Subcutaneous abdominal adipose tissue (tissue), 5 donors: ENCODE measurements around the gene CTRL.

Experiments used
- H3K27ac ChIP-seq: one replicate; pipeline ENCODE4 v1.7.0; 2013; ENCODE audit warnings: low read depth, mild to moderate bottlenecking, inconsistent platforms, low read length, moderate library complexity
- H3K27me3 ChIP-seq, 5 donors: one replicate each; pipeline ENCODE4 v1.7.0; 2013; ENCODE audit warnings: low read length in 5 of 5, inconsistent platforms in 1 of 5; ENCODE audit not compliant: control insufficient read depth in 5 of 5, insufficient read depth in 4 of 5
- H3K36me3 ChIP-seq, 5 donors: one replicate each; pipeline ENCODE4 v1.7.0; 2013; ENCODE audit warnings: low read length in 5 of 5; ENCODE audit not compliant: control insufficient read depth in 5 of 5, insufficient read depth in 5 of 5
- H3K4me1 ChIP-seq, 5 donors: one replicate each; pipeline ENCODE4 v1.7.0; 2013; ENCODE audit warnings: low read length in 5 of 5, mild to moderate bottlenecking in 3 of 5, moderate library complexity in 1 of 5; ENCODE audit not compliant: control insufficient read depth in 5 of 5, insufficient read depth in 5 of 5
- H3K4me3 ChIP-seq, 5 donors: one replicate each; pipeline ENCODE4 v1.7.0; 2013; ENCODE audit warnings: low read length in 5 of 5, low read depth in 1 of 5
- H3K9ac ChIP-seq, 5 donors: one replicate each; pipeline ENCODE4 v1.7.0; 2013; ENCODE audit warnings: low read length in 5 of 5, mild to moderate bottlenecking in 4 of 5, moderate library complexity in 3 of 5
- H3K9me3 ChIP-seq, 5 donors: one replicate each; pipeline ENCODE4 v1.7.0; 2013; ENCODE audit warnings: low read length in 5 of 5; ENCODE audit not compliant: control insufficient read depth in 5 of 5
- donor health status: healthy.
- donor health status: healthy.
- donor health status: healthy.
- donor health status: healthy.
- donor health status: healthy.

Gene CTRL

GRCh38 chr16:67950335-67950843, 18.7 kb upstream of the CTRL start:
- H3K27me3 ChIP-seq = no peaks in the 10 kb centered on the region
- no peak overlapping the region for H3K4me3 ChIP-seq
- H3K36me3 ChIP-seq = peaks cover 0 to 97% (median 95%) of the 10 kb centered on the region in 5 donors
- no peaks in the 10 kb centered on the region for H3K9me3 ChIP-seq
- no peak overlapping the region for H3K9ac ChIP-seq
- peaks cover 8 to 21% (median 20%) of the 10 kb centered on the region in 5 donors for H3K4me1 ChIP-seq
- H3K27ac ChIP-seq = no peak overlapping the region

GRCh38 chr16:67949645-67950044, 18.0 kb upstream of the CTRL start:
- Histone ChIP-seq H3K36me3 (peaks cover 0 to 97% (median 95%) of the 10 kb centered on the region in 5 donors), H3K27ac (no peak overlapping the region), H3K9me3 (no peaks in the 10 kb centered on the region), H3K4me1 (peaks cover 10 to 29% (median 28%) of the 10 kb centered on the region in 5 donors), H3K9ac (no peak overlapping the region), H3K27me3 (no peaks in the 10 kb centered on the region), H3K4me3 (no peak overlapping the region)

GRCh38 chr16:67948015-67948414, 16.4 kb upstream of the CTRL start:
- H3K27ac ChIP-seq = no peak overlapping the region
- H3K27me3 ChIP-seq = no peaks in the 10 kb centered on the region
- no peaks in the 10 kb centered on the region for H3K9me3 ChIP-seq
- H3K4me3 ChIP-seq = no peak overlapping the region
- H3K36me3 ChIP-seq = peaks cover 0 to 98% (median 91%) of the 10 kb centered on the region in 5 donors
- H3K4me1 ChIP-seq = peaks cover 12 to 45% (median 43%) of the 10 kb centered on the region in 5 donors
- no peak overlapping the region for H3K9ac ChIP-seq

- no peaks in the 10 kb centered on the region for H3K9me3 ChIP-seq
- no peaks in the 10 kb centered on the region for H3K27me3 ChIP-seq
- H3K4me1 ChIP-seq = peaks cover 12 to 48% (median 44%) of the 10 kb centered on the region in 5 donors
- peaks cover 0 to 100% (median 96%) of the 10 kb centered on the region in 5 donors for H3K36me3 ChIP-seq
- H3K9ac ChIP-seq = no peak overlapping the region
- H3K27ac ChIP-seq = peak overlapping the region; percentile 16
- no peak overlapping the region for H3K4me3 ChIP-seq
Observed at GRCh38 chr16:67946966-67947558, 15.4 kb upstream of the CTRL start.

GRCh38 chr16:67946128-67946569, 14.5 kb upstream of the CTRL start:
- Histone ChIP-seq H3K36me3 (peaks cover 0 to 99% (median 95%) of the 10 kb centered on the region in 5 donors), H3K4me3 (no peak overlapping the region), H3K9ac (no peak overlapping the region), H3K27ac (peak overlapping the region; percentile 16), H3K9me3 (no peaks in the 10 kb centered on the region), H3K27me3 (no peaks in the 10 kb centered on the region), H3K4me1 (peaks cover 7 to 39% (median 38%) of the 10 kb centered on the region in 5 donors)

GRCh38 chr16:67945392-67945933, 13.8 kb upstream of the CTRL start:
- Histone ChIP-seq H3K9me3 (no peaks in the 10 kb centered on the region), H3K27ac (peak overlapping the region; percentile 74), H3K9ac (peak overlapping the region in 1 of 5 donors; percentile 30), H3K4me1 (peaks cover 7 to 38% (median 36%) of the 10 kb centered on the region in 5 donors), H3K27me3 (no peaks in the 10 kb centered on the region), H3K36me3 (peaks cover 0 to 94% (median 90%) of the 10 kb centered on the region in 5 donors), H3K4me3 (no peak overlapping the region)

GRCh38 chr16:67944690-67945391, 13.2 kb upstream of the CTRL start:
- H3K36me3 ChIP-seq = peaks cover 0 to 93% (median 90%) of the 10 kb centered on the region in 5 donors
- no peaks in the 10 kb centered on the region for H3K27me3 ChIP-seq
- H3K4me3 ChIP-seq = no peak overlapping the region
- H3K9me3 ChIP-seq = no peaks in the 10 kb centered on the region
- peaks cover 7 to 38% (median 36%) of the 10 kb centered on the region in 5 donors for H3K4me1 ChIP-seq
- peak overlapping the region in 2 of 5 donors; percentile 25 to 32 for H3K9ac ChIP-seq
- H3K27ac ChIP-seq = peak overlapping the region; percentile 74

- peak within 1 kb of the TSS in 2 of 5 donors; percentile 25 to 32 for H3K9ac ChIP-seq
- peaks cover 7 to 38% (median 36%) of the 10 kb centered on the region in 5 donors for H3K4me1 ChIP-seq
- peaks cover 0 to 89% (median 84%) of the 10 kb centered on the region in 5 donors for H3K36me3 ChIP-seq
- no peaks in the 10 kb centered on the region for H3K27me3 ChIP-seq
- peak within 1 kb of the TSS; percentile 74 for H3K27ac ChIP-seq
- no peak within 1 kb of the TSS for H3K4me3 ChIP-seq
- H3K9me3 ChIP-seq = no peaks in the 10 kb centered on the region
Observed at GRCh38 chr16:67943619-67944504, 12.2 kb upstream of the CTRL start, which contains the start of gene LCAT. LCAT (minus strand) TSS chr16:67944120; CDS start chr16:67944101, 19 bp downstream.

- H3K9me3 ChIP-seq = no peaks in the 10 kb centered on the region
- peaks cover 7 to 38% (median 36%) of the 10 kb centered on the region in 5 donors for H3K4me1 ChIP-seq
- H3K4me3 ChIP-seq = no peak overlapping the region
- peaks cover 0 to 83% (median 78%) of the 10 kb centered on the region in 5 donors for H3K36me3 ChIP-seq
- H3K9ac ChIP-seq = peak overlapping the region in 1 of 5 donors; percentile 1
- H3K27ac ChIP-seq = peak overlapping the region; percentile 74
- H3K27me3 ChIP-seq = no peaks in the 10 kb centered on the region
Observed at GRCh38 chr16:67943256-67943618, 11.6 kb upstream of the CTRL start.
